Gastrocnemius medialis (tissue), 4 donors: Measurements from ENCODE around the gene LAMB1.

Experiments
- POLR2A ChIP-seq, 2 donors: fragments of 450-650 bp; IDR thresholded peaks; one replicate each; pipeline ENCODE4 v1.6.1; 2017; ENCODE audit warnings: antibody characterized with exemption in 2 of 2, mild to moderate bottlenecking in 2 of 2, moderate library complexity in 2 of 2
- TF ChIP-seq, protein P1 (sequence below), 5 experiments: fragments of 450-650 bp in 3 of 5; fragments of 200-600 bp in 2 of 5; sonication (generic) in 2 of 5; IDR thresholded peaks in 4 of 5; conservative IDR thresholded peaks in 1 of 5; 1 replicate in 4 of 5; 2 replicates in 1 of 5; pipeline ENCODE4 v1.5.1; 2016 to 2019; ENCODE audit warnings: antibody characterized with exemption in 5 of 5, mild to moderate bottlenecking in 3 of 5, moderate library complexity in 3 of 5

DNA sequence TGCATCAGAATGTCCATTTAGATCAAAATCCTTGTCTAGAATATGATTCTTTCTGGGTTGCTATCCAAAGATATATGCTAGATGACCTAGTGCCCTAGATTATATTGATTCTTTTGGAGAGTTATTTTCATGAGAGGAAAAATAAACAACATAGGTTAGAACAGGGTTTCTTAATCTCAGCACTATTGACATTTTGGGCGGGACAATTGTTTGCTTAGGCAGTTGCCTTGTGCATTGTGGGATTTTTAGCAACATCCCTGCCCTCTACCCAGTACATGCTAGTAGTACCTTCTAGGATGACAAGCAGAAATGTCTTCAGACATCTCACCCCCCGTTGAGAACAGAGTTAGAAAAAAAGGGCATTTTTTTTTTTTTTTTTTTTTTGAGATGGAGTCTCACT is 25.1 kb upstream of the LAMB1 start:
- TF ChIP-seq, protein P1, sequence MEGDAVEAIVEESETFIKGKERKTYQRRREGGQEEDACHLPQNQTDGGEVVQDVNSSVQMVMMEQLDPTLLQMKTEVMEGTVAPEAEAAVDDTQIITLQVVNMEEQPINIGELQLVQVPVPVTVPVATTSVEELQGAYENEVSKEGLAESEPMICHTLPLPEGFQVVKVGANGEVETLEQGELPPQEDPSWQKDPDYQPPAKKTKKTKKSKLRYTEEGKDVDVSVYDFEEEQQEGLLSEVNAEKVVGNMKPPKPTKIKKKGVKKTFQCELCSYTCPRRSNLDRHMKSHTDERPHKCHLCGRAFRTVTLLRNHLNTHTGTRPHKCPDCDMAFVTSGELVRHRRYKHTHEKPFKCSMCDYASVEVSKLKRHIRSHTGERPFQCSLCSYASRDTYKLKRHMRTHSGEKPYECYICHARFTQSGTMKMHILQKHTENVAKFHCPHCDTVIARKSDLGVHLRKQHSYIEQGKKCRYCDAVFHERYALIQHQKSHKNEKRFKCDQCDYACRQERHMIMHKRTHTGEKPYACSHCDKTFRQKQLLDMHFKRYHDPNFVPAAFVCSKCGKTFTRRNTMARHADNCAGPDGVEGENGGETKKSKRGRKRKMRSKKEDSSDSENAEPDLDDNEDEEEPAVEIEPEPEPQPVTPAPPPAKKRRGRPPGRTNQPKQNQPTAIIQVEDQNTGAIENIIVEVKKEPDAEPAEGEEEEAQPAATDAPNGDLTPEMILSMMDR (IDR thresholded peaks at IDR 0.05 in 4 of 5, conservative IDR thresholded peaks at IDR 0.05 in 1 of 5): no peak
- no peak for TF ChIP-seq POLR2A (IDR thresholded peaks at IDR 0.05)
